GM12878 (cell line): Measurements from ENCODE around the gene LRRC30. TPM values are rescaled to one million over a fixed set of nuclear protein-coding genes. Genes with fewer than 3 reads are reported as not detected.

ENCODE experiments used
- ATAC-seq: fragments of 200-7000 bp; cut with Tn5 transposase; 3 replicates; pipeline ENCODE4 v1.9.1; 2020; ENCODE audit warnings: mild to moderate bottlenecking, moderate library complexity
- BruUV-seq: library from RNA; stranded (reverse); fragments of 400-500 nt; replicated peaks from 2 replicates; lab custom pipeline; 2021; lab: Mats Ljungman, UMichigan
- CTCF ChIA-PET: fragments of 300-600 bp; sonication (Branson Sonifier 250); formaldehyde crosslinking; extraction: SDS; loops from one replicate; lab custom pipeline; 2021; ENCODE audit warnings: inconsistent platforms; lab: Yijun Ruan, JAX
- POLR2A ChIA-PET: fragments of 350-600 bp; formaldehyde crosslinking; extraction: SDS; loops from one replicate; lab custom pipeline; 2021; ENCODE audit warnings: inconsistent platforms; lab: Charles Lee
- RAD21 ChIA-PET: fragments of 300-600 bp; sonication (Branson Sonifier 250); formaldehyde crosslinking; loops from one replicate; lab custom pipeline; 2023; ENCODE audit warnings: antibody characterized with exemption; ENCODE audit not compliant: unreplicated experiment; lab: Charles Lee
- SMC1A ChIA-PET: fragments of 300-600 bp; sonication (Branson Sonifier 250); formaldehyde crosslinking; loops from one replicate; lab custom pipeline; 2023; ENCODE audit not compliant: unreplicated experiment, uncharacterized antibody; lab: Charles Lee
- DNase-seq: peaks from one replicate; pipeline ENCODE4 v3.0.0-alpha.2; 2011; ENCODE audit warnings: low read depth, low spot score
- FAIRE-seq: peaks from 3 replicates; lab custom pipeline; 2011; peaks lifted over from hg19 to GRCh38; lab: Jason Lieb, UNC
- H2AFZ ChIP-seq: 2 replicates; pipeline ENCODE4 v1.6.0; 2011; ENCODE audit warnings: low read depth, low read length, control low read depth; ENCODE audit not compliant: control insufficient read depth
- H3K27ac ChIP-seq: 2 replicates; pipeline ENCODE4 v1.5.1; 2011; ENCODE audit warnings: control low read depth; ENCODE audit not compliant: control insufficient read depth, insufficient read depth
- H3K27me3 ChIP-seq, 2 experiments: replicated peaks in 1 of 2; 2 replicates each; pipeline versions ENCODE4 v1.6.0 to v1.6.1; 2011; ENCODE audit warnings: low read length in 1 of 2; ENCODE audit not compliant: control insufficient read depth in 2 of 2, insufficient read depth in 2 of 2
- H3K36me3 ChIP-seq, 2 experiments: 2 replicates each; pipeline ENCODE4 v1.5.1; 2011; ENCODE audit warnings: low read length in 1 of 2; ENCODE audit not compliant: control insufficient read depth in 2 of 2, insufficient read depth in 2 of 2
- H3K4me1 ChIP-seq: 2 replicates; pipeline ENCODE4 v1.6.1; 2011; ENCODE audit warnings: mild to moderate bottlenecking, low read length, moderate library complexity, mixed read lengths; ENCODE audit not compliant: control insufficient read depth, insufficient read depth
- H3K4me2 ChIP-seq: 2 replicates; pipeline ENCODE4 v1.6.0; 2011; ENCODE audit warnings: control low read depth; ENCODE audit not compliant: control insufficient read depth, insufficient read depth
- H3K4me3 ChIP-seq: fragments of 200-600 bp; sonication (generic); 2 replicates; pipeline ENCODE4 v1.5.1; 2016
- H3K79me2 ChIP-seq: 2 replicates; pipeline ENCODE4 v1.6.0; 2011; ENCODE audit warnings: low read length; ENCODE audit not compliant: control insufficient read depth, insufficient read depth
- H3K9ac ChIP-seq: 2 replicates; pipeline ENCODE4 v1.8.0; 2011; ENCODE audit warnings: low read length, control low read depth, mixed read lengths; ENCODE audit not compliant: control insufficient read depth, insufficient read depth
- H3K9me3 ChIP-seq: replicated peaks from 3 replicates; pipeline ENCODE4 v1.5.1; 2011; ENCODE audit warnings: mild to moderate bottlenecking, low read length; ENCODE audit not compliant: control insufficient read depth, insufficient read depth
- H4K20me1 ChIP-seq: 2 replicates; pipeline ENCODE4 v1.6.0; 2011; ENCODE audit not compliant: control insufficient read depth, insufficient read depth
- ATF3 ChIP-seq: IDR thresholded peaks from 2 replicates; pipeline ENCODE4 v1.6.1; 2011; ENCODE audit warnings: low read depth, mild to moderate bottlenecking, low read length, moderate library complexity, borderline replicate concordance; ENCODE audit errors: extremely low read depth
- BCLAF1 ChIP-seq: fragments of 450-650 bp; IDR thresholded peaks from 2 replicates; pipeline ENCODE4 v1.6.1; 2017; ENCODE audit warnings: antibody characterized with exemption, mild to moderate bottlenecking, moderate library complexity
- CBX5 ChIP-seq: sonication (generic); IDR thresholded peaks from 2 replicates; pipeline ENCODE4 v1.6.1; 2016; ENCODE audit warnings: low read depth, moderate library complexity, mild to moderate bottlenecking, inconsistent platforms
- NR2F1 ChIP-seq: fragments of 450-650 bp; conservative IDR thresholded peaks from 2 replicates; pipeline ENCODE4 v1.6.1; 2017; ENCODE audit warnings: mild to moderate bottlenecking
- PAX5 ChIP-seq: IDR thresholded peaks from 2 replicates; pipeline ENCODE4 v1.6.1; 2011; ENCODE audit warnings: low read depth, low read length, borderline replicate concordance
- PAX8 ChIP-seq: fragments of 450-650 bp; IDR thresholded peaks from 2 replicates; pipeline ENCODE4 v1.6.1; 2017; ENCODE audit warnings: mild to moderate bottlenecking, moderate library complexity
- RAD51 ChIP-seq: fragments of 450-650 bp; IDR thresholded peaks from 2 replicates; pipeline ENCODE4 v1.6.1; 2016; ENCODE audit warnings: moderate library complexity, mild to moderate bottlenecking, inconsistent platforms
- ZNF24 ChIP-seq: fragments of 450-650 bp; IDR thresholded peaks from 2 replicates; pipeline ENCODE4 v1.6.1; 2017; ENCODE audit warnings: antibody characterized with exemption, mild to moderate bottlenecking
- ZNF622 ChIP-seq: fragments of 450-650 bp; IDR thresholded peaks from 2 replicates; pipeline ENCODE4 v1.6.1; 2017; ENCODE audit warnings: mild to moderate bottlenecking, inconsistent platforms
- WGBS: methylation state at CpG from one replicate; pipeline ENCODE4 v1.1.6; 2016; ENCODE audit warnings: low lambda C conversion rate; ENCODE audit not compliant: insufficient replicate concordance, insufficient coverage; ENCODE audit errors: missing lambda C conversion rate; 5-methylcytosine and 5-hydroxymethylcytosine counted together
- in situ Hi-C: fragments of 300-500 bp; cut with MboI; formaldehyde crosslinking; loops from 9 replicates; pipeline ENCODE4 v1.14.3; 2018; ENCODE audit warnings: mixed read lengths
- intact Hi-C: fragments of 100-400 bp; cut with micrococcal nuclease; formaldehyde crosslinking; loops from one replicate; pipeline ENCODE4 v1.14.2; 2022; ENCODE audit not compliant: unreplicated experiment
- polyA plus RNA-seq, 11 experiments: library from polyadenylated mRNA; depleted of rRNA in 4 of 11; unstranded in 6 of 11; stranded (reverse) in 5 of 11; fragments of >200 nt; fragmentation: Nextera tagmentation in 4 of 11; fragmentation: Illumina TruSeq in 1 of 11; extraction: Ambion mirVana in 4 of 11; extraction: Trizol in 1 of 11; gene quantifications; 1 replicate in 1 of 11; 2 replicates in 10 of 11; pipeline versions ENCODE4 v1.2.1 to v1.2.3, GENCODE V29; 2011 to 2016; ENCODE audit warnings: inconsistent platforms in 2 of 11, missing spikeins in 2 of 11, low read depth in 1 of 11
- total RNA-seq, 4 experiments: library from RNA; depleted of rRNA in 3 of 4; stranded (reverse); fragments of >200 nt in 3 of 4; fragmentation: Illumina TruSeq in 1 of 4; extraction: Trizol in 1 of 4; gene quantifications; 2 replicates each; pipeline versions ENCODE4 v1.2.1 to v1.2.3, GENCODE V29; 2013 to 2021
- TF ChIP-seq, protein P1 (sequence below): IDR thresholded peaks from 2 replicates; pipeline ENCODE4 v1.6.1; 2012; ENCODE audit warnings: low read depth, low read length, improper control_type of control experiment

LRRC30 gene
- total and polyA plus RNA-seq, 10 of the 15 experiments (the other 5 are each of a cell fraction or from before 2014, with no cell fraction given) = not detected

DNA sequence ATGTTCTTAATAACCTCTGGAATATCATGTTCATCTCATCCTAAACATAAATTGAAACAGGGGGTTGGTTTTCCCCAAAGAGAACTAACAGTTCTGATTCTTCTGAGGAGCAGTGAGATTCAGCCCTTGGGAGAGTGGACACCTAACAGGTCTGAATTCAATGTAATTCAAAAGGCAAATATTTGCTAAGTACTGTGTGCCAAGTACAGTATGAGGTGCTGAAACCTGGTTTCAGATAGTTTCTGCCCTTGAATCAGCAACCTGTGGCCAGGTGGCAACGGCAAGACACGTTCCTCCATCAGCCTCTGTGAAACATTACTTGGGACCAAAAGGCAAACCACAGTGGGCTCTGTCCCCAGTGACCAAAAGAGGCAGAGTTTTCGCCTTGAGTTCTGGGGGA is 1.3 kb downstream of the LRRC30 start:
- H2AFZ ChIP-seq = no peak overlapping the region
- ChIA-PET POLR2A (no interaction called here), CTCF (no interaction called here), SMC1A (no interaction called here), RAD21 (no interaction called here)
- no peaks in the 10 kb centered on the region for H3K79me2 ChIP-seq
- TF ChIP-seq, protein P1, sequence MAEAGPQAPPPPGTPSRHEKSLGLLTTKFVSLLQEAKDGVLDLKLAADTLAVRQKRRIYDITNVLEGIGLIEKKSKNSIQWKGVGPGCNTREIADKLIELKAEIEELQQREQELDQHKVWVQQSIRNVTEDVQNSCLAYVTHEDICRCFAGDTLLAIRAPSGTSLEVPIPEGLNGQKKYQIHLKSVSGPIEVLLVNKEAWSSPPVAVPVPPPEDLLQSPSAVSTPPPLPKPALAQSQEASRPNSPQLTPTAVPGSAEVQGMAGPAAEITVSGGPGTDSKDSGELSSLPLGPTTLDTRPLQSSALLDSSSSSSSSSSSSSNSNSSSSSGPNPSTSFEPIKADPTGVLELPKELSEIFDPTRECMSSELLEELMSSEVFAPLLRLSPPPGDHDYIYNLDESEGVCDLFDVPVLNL = no peak
- TF ChIP-seq ZNF622 (no peak), RAD51 (no peak), PAX5 (no peak), ATF3 (no peak)
- in situ Hi-C loops = no loop called here
- no peaks in the 10 kb centered on the region for H3K27me3 ChIP-seq
- ATAC-seq (no peak), FAIRE-seq (no peak), DNase-seq (no peak)
- no peaks in the 10 kb centered on the region for H3K4me1 ChIP-seq
- no peak overlapping the region for H3K4me3 ChIP-seq
- WGBS = 0% methylated on average over 3 of the region's 3 CpGs
- H3K36me3 ChIP-seq = no peaks in the 10 kb centered on the region
- BruUV-seq = no TSS peak
- no peak overlapping the region for H3K4me2 ChIP-seq
- no peaks in the 10 kb centered on the region for H3K9me3 ChIP-seq
- intact Hi-C loops = no loop called here
- no peaks in the 10 kb centered on the region for H4K20me1 ChIP-seq
- H3K27ac ChIP-seq = no peak overlapping the region
- H3K9ac ChIP-seq = no peak overlapping the region

GRCh38 chr18:7233134-7233810 is 2.4 kb downstream of the LRRC30 start:
- Histone ChIP-seq H3K27ac (no peak overlapping the region), H4K20me1 (no peaks in the 10 kb centered on the region), H3K27me3 (no peaks in the 10 kb centered on the region), H3K9ac (no peak overlapping the region), H3K79me2 (no peaks in the 10 kb centered on the region), H2AFZ (no peak overlapping the region), H3K4me1 (no peaks in the 10 kb centered on the region), H3K4me2 (no peak overlapping the region), H3K36me3 (no peaks in the 10 kb centered on the region), H3K9me3 (no peaks in the 10 kb centered on the region), H3K4me3 (no peak overlapping the region)
- ChIA-PET POLR2A (no interaction called here), CTCF (no interaction called here), RAD21 (no interaction called here), SMC1A (no interaction called here)
- ATAC-seq (no peak), FAIRE-seq (no peak), DNase-seq (no peak)
- no TSS peak for BruUV-seq
- intact Hi-C loops = no loop called here
- 13% methylated on average over 8 of the region's 8 CpGs for WGBS
- in situ Hi-C loops = no loop called here
- TF ChIP-seq PAX8 (no peak), NR2F1 (no peak), CBX5 (no peak), ZNF24 (no peak), PAX5 (no peak), BCLAF1 (no peak)
